Esophagus squamous epithelium (tissue), 4 donors: ENCODE measurements around the gene PLEKHG3.

ENCODE experiments used
- POLR2A ChIP-seq, 4 donors: fragments of 450-650 bp; IDR thresholded peaks; one replicate each; pipeline ENCODE4 v1.6.1; 2017; ENCODE audit warnings: antibody characterized with exemption in 4 of 4, mild to moderate bottlenecking in 4 of 4, moderate library complexity in 3 of 4
- TF ChIP-seq, protein P1 (sequence below), 6 experiments: fragments of 450-650 bp in 4 of 6; fragments of 200-600 bp in 2 of 6; sonication (generic) in 2 of 6; IDR thresholded peaks; one replicate each; pipeline ENCODE4 v1.5.1; 2016 to 2019; ENCODE audit warnings: antibody characterized with exemption in 6 of 6, mild to moderate bottlenecking in 4 of 6, moderate library complexity in 4 of 6

DNA sequence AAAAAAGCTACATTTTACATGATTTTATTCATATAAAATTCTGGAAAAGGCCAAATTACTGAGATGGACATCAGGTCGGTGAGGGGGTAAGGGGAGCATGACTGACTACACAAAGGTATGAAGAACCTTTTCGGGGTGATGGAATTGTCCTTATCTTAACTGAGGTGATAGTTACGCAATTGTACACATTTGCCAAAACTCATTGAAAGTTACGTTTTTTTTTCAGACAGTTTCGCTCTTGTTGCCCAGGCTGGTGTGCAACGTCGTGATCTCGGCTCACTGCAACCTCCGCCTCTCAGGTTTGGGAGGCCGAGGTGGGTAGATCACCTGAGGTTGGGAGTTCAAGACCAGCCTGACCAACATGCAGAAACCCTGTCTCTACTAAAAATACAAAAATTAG, 29.4 kb upstream of the PLEKHG3 start:
- TF ChIP-seq, protein P1, sequence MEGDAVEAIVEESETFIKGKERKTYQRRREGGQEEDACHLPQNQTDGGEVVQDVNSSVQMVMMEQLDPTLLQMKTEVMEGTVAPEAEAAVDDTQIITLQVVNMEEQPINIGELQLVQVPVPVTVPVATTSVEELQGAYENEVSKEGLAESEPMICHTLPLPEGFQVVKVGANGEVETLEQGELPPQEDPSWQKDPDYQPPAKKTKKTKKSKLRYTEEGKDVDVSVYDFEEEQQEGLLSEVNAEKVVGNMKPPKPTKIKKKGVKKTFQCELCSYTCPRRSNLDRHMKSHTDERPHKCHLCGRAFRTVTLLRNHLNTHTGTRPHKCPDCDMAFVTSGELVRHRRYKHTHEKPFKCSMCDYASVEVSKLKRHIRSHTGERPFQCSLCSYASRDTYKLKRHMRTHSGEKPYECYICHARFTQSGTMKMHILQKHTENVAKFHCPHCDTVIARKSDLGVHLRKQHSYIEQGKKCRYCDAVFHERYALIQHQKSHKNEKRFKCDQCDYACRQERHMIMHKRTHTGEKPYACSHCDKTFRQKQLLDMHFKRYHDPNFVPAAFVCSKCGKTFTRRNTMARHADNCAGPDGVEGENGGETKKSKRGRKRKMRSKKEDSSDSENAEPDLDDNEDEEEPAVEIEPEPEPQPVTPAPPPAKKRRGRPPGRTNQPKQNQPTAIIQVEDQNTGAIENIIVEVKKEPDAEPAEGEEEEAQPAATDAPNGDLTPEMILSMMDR (IDR thresholded peaks at IDR 0.05), result no peak
- TF ChIP-seq POLR2A (IDR thresholded peaks at IDR 0.05), result no peak
